Fibroblast of the aortic adventitia (primary cell): Measurements from ENCODE around the gene ERC2. TPM values are rescaled to one million over a fixed set of nuclear protein-coding genes. Genes with fewer than 3 reads are reported as not detected.

Experiments
- DNase-seq: peaks from one replicate; pipeline ENCODE4 v3.0.0-alpha.2; 2010; ENCODE audit warnings: low read depth
- H3K4me3 ChIP-seq: 2 replicates; pipeline ENCODE4 v1.5.1; 2011; ENCODE audit warnings: low read depth, mild to moderate bottlenecking, control low read depth, low read length, moderate library complexity
- CTCF ChIP-seq: IDR thresholded peaks from 2 replicates; pipeline ENCODE4 v1.5.1; 2011; ENCODE audit warnings: mild to moderate bottlenecking, low read length, control low read depth, inconsistent platforms; ENCODE audit not compliant: insufficient read depth
- total RNA-seq: library from RNA; depleted of rRNA; stranded (reverse); fragments of >200 nt; gene quantifications from 2 replicates; pipeline ENCODE4 v1.2.3, GENCODE V29; 2012; ENCODE audit warnings: low replicate concordance

ERC2 gene
- total RNA-seq, 1 donor: 0.09 TPM

DNA sequence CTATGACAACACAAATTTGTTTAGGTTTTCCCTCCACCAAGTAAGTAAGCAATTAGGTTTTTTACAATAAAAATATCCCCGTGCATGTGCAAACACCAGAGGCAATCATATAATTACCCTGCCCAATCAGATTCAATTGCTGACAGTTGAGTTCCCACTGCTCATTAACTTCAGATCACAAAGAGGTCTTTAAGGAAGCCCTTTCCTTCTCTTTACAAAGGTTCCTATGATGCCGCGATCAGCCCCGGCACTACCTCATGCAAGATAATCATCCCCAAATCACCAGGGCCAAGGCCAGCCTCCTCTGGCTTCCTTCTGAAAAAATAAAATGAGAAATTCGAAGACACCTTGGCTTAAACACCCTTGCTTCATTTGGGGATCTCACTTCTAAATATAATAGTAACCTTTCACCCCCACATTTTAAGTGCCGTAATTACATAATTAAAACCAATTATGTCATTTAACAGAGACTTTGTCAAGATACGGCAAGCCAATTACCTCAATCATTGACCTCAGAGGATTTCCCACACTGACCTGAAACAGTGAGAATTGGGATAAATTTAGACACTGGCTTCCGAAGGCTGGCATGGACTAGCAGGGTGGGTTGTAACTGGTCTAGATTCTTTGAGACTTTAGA, 859.8 kb downstream of the ERC2 start:
- TF ChIP-seq CTCF: no peak
- no peak overlapping the region for H3K4me3 ChIP-seq

GRCh38 chr3:55607844-55608243, 860.4 kb downstream of the ERC2 start:
- TF ChIP-seq CTCF: no peak
- H3K4me3 ChIP-seq: no peak overlapping the region
- DNase-seq: no peak

More for the DNA sequence above, 859.8 kb downstream of the ERC2 start:
- DNase-seq: no peak

DNA sequence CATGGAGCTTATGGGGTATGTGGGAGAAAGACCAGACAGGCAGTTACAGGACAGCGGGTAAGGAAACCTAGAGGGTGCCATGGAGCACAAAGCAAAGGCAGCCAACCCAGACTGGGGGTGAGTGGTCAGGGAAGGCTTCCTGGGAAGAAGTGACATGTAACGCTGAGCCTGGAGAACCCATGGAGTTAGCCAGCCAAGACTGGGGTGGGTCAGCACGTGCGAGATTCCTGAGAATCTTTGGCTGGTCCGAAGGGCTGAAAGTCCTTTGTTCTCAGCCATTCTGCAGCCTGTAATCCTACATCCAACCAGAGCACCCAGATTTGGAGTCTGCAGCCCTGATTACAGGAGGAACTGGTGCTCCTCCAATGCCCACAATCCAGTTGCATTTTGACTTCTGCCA, 861.1 kb downstream of the ERC2 start:
- H3K4me3 ChIP-seq: no peak overlapping the region
- TF ChIP-seq CTCF: no peak
- DNase-seq: no peak

GRCh38 chr3:55605443-55606236, 862.6 kb downstream of the ERC2 start:
- DNase-seq: no peak

DNA sequence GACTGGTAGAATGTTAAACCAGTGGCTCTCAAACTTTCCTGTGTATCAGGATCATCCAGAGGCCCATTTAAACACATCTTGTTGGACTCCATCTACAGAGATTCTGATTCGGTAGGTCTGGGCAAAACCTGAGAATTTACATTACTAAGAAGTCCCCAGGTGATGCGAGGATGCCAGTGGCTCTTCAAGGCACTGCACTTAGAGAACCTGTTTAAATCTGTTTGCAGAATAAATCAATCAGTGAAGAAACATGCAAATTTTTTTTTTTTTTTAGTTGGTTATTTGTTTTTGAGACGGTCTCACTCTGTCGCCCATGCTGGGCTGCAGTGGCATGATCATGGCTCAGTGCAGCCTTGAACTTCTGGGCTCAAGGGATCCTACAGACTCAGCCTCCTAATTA, 863.4 kb downstream of the ERC2 start:
- H3K4me3 ChIP-seq: no peak overlapping the region

More at GRCh38 chr3:55605443-55606236, 862.6 kb downstream of the ERC2 start:
- no peak for TF ChIP-seq CTCF
- no peak overlapping the region for H3K4me3 ChIP-seq

DNA sequence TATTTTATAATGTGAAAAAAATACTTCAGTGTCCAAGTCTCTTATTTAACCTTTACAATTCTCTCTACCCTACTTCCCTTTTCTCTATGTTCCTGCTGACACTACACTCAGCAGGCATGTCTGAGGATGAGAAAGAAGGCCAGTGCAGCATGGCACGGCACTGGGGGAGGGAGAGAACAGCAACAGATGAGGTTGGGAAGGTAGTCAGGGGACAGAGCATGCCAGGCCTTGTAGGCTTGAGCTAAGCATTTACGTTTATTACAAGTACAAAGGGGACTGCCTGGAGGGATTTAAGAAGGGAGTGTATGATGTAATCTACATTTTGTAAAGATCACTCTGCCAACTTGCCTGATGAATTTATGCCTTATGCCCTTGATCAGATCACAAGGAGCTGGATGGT, 863.9 kb downstream of the ERC2 start:
- TF ChIP-seq CTCF: no peak
- no peak for DNase-seq
- no peak overlapping the region for H3K4me3 ChIP-seq

More for the DNA sequence above, 863.4 kb downstream of the ERC2 start:
- no peak for TF ChIP-seq CTCF
- no peak for DNase-seq
